Duodenal mucosa (tissue), 2 donors: ENCODE results near the gene DEFB132.
"Not testable (repeated sequence)": the region's sequence is repeated elsewhere in the genome, so short reads cannot be mapped to it uniquely, and the experiment has no call there.

ENCODE experiments used
- H3K27ac ChIP-seq: one replicate; pipeline ENCODE4 v1.7.0; 2013; ENCODE audit warnings: low read depth, low read length
- H3K27me3 ChIP-seq, 2 donors: one replicate each; pipeline ENCODE4 v1.7.0; 2013; ENCODE audit warnings: low read length in 2 of 2, control low read depth in 1 of 2; ENCODE audit not compliant: insufficient read depth in 2 of 2, control insufficient read depth in 1 of 2
- H3K36me3 ChIP-seq, 2 donors: one replicate each; pipeline ENCODE4 v1.7.0; 2013; ENCODE audit warnings: low read length in 2 of 2, control low read depth in 1 of 2; ENCODE audit not compliant: insufficient read depth in 2 of 2, control insufficient read depth in 1 of 2
- H3K4me1 ChIP-seq, 2 donors: one replicate each; pipeline ENCODE4 v1.7.0; 2013; ENCODE audit warnings: low read length in 2 of 2, control low read depth in 1 of 2; ENCODE audit not compliant: insufficient read depth in 2 of 2, control insufficient read depth in 1 of 2
- H3K4me3 ChIP-seq, 2 donors: one replicate each; pipeline ENCODE4 v1.7.0; 2013; ENCODE audit warnings: low read length in 2 of 2, low read depth in 1 of 2
- H3K9ac ChIP-seq, 2 donors: one replicate each; pipeline ENCODE4 v1.7.0; 2013; ENCODE audit warnings: low read length in 2 of 2, low read depth in 1 of 2
- H3K9me3 ChIP-seq, 2 donors: one replicate each; pipeline ENCODE4 v1.7.0; 2013; ENCODE audit warnings: low read length in 2 of 2, control low read depth in 1 of 2; ENCODE audit not compliant: control insufficient read depth in 1 of 2

Gene DEFB132

GRCh38 chr20:257419-257818 lies at the start of gene DEFB132:
Gene DEFB132, plus strand, starts transcription at chr20:257724. Its CDS starts 55 bp downstream, at chr20:257779.
- no peak within 1 kb of the TSS for H3K27ac ChIP-seq
- no peak within 1 kb of the TSS for H3K9ac ChIP-seq
- no peaks in the 10 kb centered on the region for H3K9me3 ChIP-seq
- no peaks in the 10 kb centered on the region for H3K4me1 ChIP-seq
- no peaks in the 10 kb centered on the region for H3K36me3 ChIP-seq
- no peaks in the 10 kb centered on the region for H3K27me3 ChIP-seq
- H3K4me3 ChIP-seq = no peak within 1 kb of the TSS

GRCh38 chr20:208942-209566 lies 48.5 kb upstream of the DEFB132 start:
- Histone ChIP-seq H3K9ac (no peak overlapping the region), H3K27ac (no peak overlapping the region), H3K36me3 (no peaks in the 10 kb centered on the region), H3K4me3 (no peak overlapping the region), H3K27me3 (no peaks in the 10 kb centered on the region), H3K4me1 (no peaks in the 10 kb centered on the region), H3K9me3 (no peaks in the 10 kb centered on the region)

GRCh38 chr20:210809-211502 lies 46.6 kb upstream of the DEFB132 start:
- H3K27ac ChIP-seq = no peak overlapping the region
- H3K27me3 ChIP-seq = peaks cover 0 to 2% of the 10 kb centered on the region in 2 donors
- H3K36me3 ChIP-seq = no peaks in the 10 kb centered on the region

GRCh38 chr20:214383-214782 lies 43.1 kb upstream of the DEFB132 start:
- Histone ChIP-seq H3K4me3 (no peak overlapping the region), H3K27ac (no peak overlapping the region), H3K27me3 (peaks cover 3 to 5% of the 10 kb centered on the region in 2 donors), H3K9me3 (no peaks in the 10 kb centered on the region), H3K36me3 (no peaks in the 10 kb centered on the region), H3K9ac (no peak overlapping the region), H3K4me1 (no peaks in the 10 kb centered on the region)

More at GRCh38 chr20:210809-211502, 46.6 kb upstream of the DEFB132 start:
- no peaks in the 10 kb centered on the region for H3K4me1 ChIP-seq
- H3K4me3 ChIP-seq = no peak overlapping the region
- no peaks in the 10 kb centered on the region for H3K9me3 ChIP-seq
- no peak overlapping the region for H3K9ac ChIP-seq

GRCh38 chr20:215796-216195 lies 41.7 kb upstream of the DEFB132 start:
- Histone ChIP-seq H3K4me3 (no peak overlapping the region), H3K36me3 (no peaks in the 10 kb centered on the region), H3K27ac (no peak overlapping the region), H3K27me3 (peaks cover 3 to 5% of the 10 kb centered on the region in 2 donors), H3K4me1 (no peaks in the 10 kb centered on the region), H3K9me3 (no peaks in the 10 kb centered on the region), H3K9ac (no peak overlapping the region)

GRCh38 chr20:217266-217665 lies 40.3 kb upstream of the DEFB132 start:
- Histone ChIP-seq H3K27me3 (peaks cover 3 to 5% of the 10 kb centered on the region in 2 donors), H3K36me3 (no peaks in the 10 kb centered on the region), H3K4me1 (no peaks in the 10 kb centered on the region), H3K9ac (no peak overlapping the region), H3K9me3 (no peaks in the 10 kb centered on the region), H3K4me3 (no peak overlapping the region), H3K27ac (no peak overlapping the region)

- no peak overlapping the region for H3K4me3 ChIP-seq
- no peak overlapping the region for H3K9ac ChIP-seq
- no peaks in the 10 kb centered on the region for H3K36me3 ChIP-seq
- no peak overlapping the region for H3K27ac ChIP-seq
- no peaks in the 10 kb centered on the region for H3K4me1 ChIP-seq
- H3K9me3 ChIP-seq = no peaks in the 10 kb centered on the region
- H3K27me3 ChIP-seq = peaks cover 3 to 5% of the 10 kb centered on the region in 2 donors
These were observed 38.0 kb upstream of the DEFB132 start for GRCh38 chr20:219290-220115.

- Histone ChIP-seq H3K27ac (no peak overlapping the region), H3K9ac (no peak overlapping the region), H3K4me1 (no peaks in the 10 kb centered on the region), H3K27me3 (peaks cover 3 to 5% of the 10 kb centered on the region in 2 donors), H3K36me3 (no peaks in the 10 kb centered on the region), H3K9me3 (no peaks in the 10 kb centered on the region), H3K4me3 (no peak overlapping the region)
These were observed 36.2 kb upstream of the DEFB132 start for GRCh38 chr20:221258-221830.

- not testable (repeated sequence) for H3K4me3 ChIP-seq, H3K9ac ChIP-seq, H3K9me3 ChIP-seq, H3K4me1 ChIP-seq, H3K36me3 ChIP-seq, H3K27me3 ChIP-seq, H3K27ac ChIP-seq
These were observed 31.6 kb upstream of the DEFB132 start for GRCh38 chr20:225879-226278.

- Histone ChIP-seq H3K27ac (no peak within 1 kb of the TSS), H3K36me3 (no peaks in the 10 kb centered on the region), H3K9me3 (no peaks in the 10 kb centered on the region), H3K27me3 (peaks cover 0 to 3% of the 10 kb centered on the region in 2 donors), H3K4me1 (no peaks in the 10 kb centered on the region), H3K9ac (no peak within 1 kb of the TSS), H3K4me3 (no peak within 1 kb of the TSS)
These were observed 30.6 kb upstream of the DEFB132 start, which contains the start of gene DEFB129 for GRCh38 chr20:226958-227357. Gene DEFB129, plus strand, starts transcription at chr20:227258. Its CDS starts 31 bp downstream, at chr20:227289.
